Neural cell (in vitro differentiated cells): ENCODE results near the gene NSMCE1. TPM values are rescaled to one million over a fixed set of nuclear protein-coding genes. Genes with fewer than 3 reads are reported as not detected.

Experiments
- H2AFZ ChIP-seq: fragments of 200-600, 300-800 bp; sonication (generic), shearing (Covaris generic); 2 replicates; pipeline ENCODE4 v1.6.0; 2014; ENCODE audit warnings: low read depth, mild to moderate bottlenecking, antibody characterized with exemption, low read length, moderate library complexity
- H3F3A ChIP-seq: fragments of 200-600 bp; shearing (Covaris generic); 2 replicates; pipeline ENCODE4 v1.6.1; 2016; ENCODE audit warnings: mild to moderate bottlenecking, moderate library complexity, mixed read lengths, antibody characterized with exemption, low read length; ENCODE audit not compliant: insufficient read depth, poor library complexity, severe bottlenecking
- H3K27ac ChIP-seq: fragments of 200-600, 300-800 bp; sonication (generic), shearing (Covaris generic); 2 replicates; pipeline ENCODE4 v1.5.1; 2014; ENCODE audit warnings: mild to moderate bottlenecking, low read length, moderate library complexity
- H3K27me3 ChIP-seq: fragments of 300-800, 200-600 bp; sonication (generic), shearing (Covaris generic); 2 replicates; pipeline ENCODE4 v1.6.0; 2014; ENCODE audit warnings: mild to moderate bottlenecking, low read depth, low read length, moderate library complexity; ENCODE audit not compliant: insufficient read depth
- H3K36me3 ChIP-seq: fragments of 300-800, 200-600 bp; sonication (generic), shearing (Covaris generic); 2 replicates; pipeline ENCODE4 v1.5.1; 2014; ENCODE audit warnings: mild to moderate bottlenecking, antibody characterized with exemption, low read length, moderate library complexity; ENCODE audit not compliant: insufficient read depth
- H3K4me2 ChIP-seq: fragments of 300-800, 200-600 bp; sonication (generic), shearing (Covaris generic); 2 replicates; pipeline ENCODE4 v1.6.0; 2014; ENCODE audit warnings: mild to moderate bottlenecking, low read length
- H3K4me3 ChIP-seq: fragments of 300-800, 200-600 bp; sonication (generic), shearing (Covaris generic); 2 replicates; pipeline ENCODE4 v1.5.1; 2014; ENCODE audit warnings: mild to moderate bottlenecking, low read length, moderate library complexity
- H3K79me2 ChIP-seq: fragments of 200-600 bp; shearing (Covaris generic); replicated peaks from 2 replicates; pipeline ENCODE4 v1.6.0; 2014; ENCODE audit warnings: mild to moderate bottlenecking, low read length, moderate library complexity; ENCODE audit not compliant: insufficient read depth
- H3K9ac ChIP-seq: fragments of 300-800, 200-600 bp; sonication (generic), shearing (Covaris generic); 2 replicates; pipeline ENCODE4 v1.6.1; 2016; ENCODE audit warnings: mild to moderate bottlenecking, low read length, mixed read lengths
- H3K9me2 ChIP-seq: fragments of 200-600 bp; shearing (Covaris generic); 2 replicates; pipeline ENCODE4 v1.6.1; 2016; ENCODE audit warnings: mild to moderate bottlenecking, low read length, mixed read lengths; ENCODE audit not compliant: insufficient read depth
- H3K9me3 ChIP-seq: fragments of 200-600, 300-800 bp; sonication (generic), shearing (Covaris generic); 2 replicates; pipeline ENCODE4 v1.6.1; 2016; ENCODE audit warnings: mild to moderate bottlenecking, mixed run types, low read length, moderate library complexity, mixed read lengths
- H4K20me1 ChIP-seq: fragments of 200-600 bp; shearing (Covaris generic); 2 replicates; pipeline ENCODE4 v1.6.1; 2016; ENCODE audit warnings: mild to moderate bottlenecking, mixed run types; ENCODE audit not compliant: insufficient read depth
- CTCF ChIP-seq: fragments of 450-650 bp; IDR thresholded peaks from 2 replicates; pipeline ENCODE4 v1.5.1; 2014; ENCODE audit warnings: antibody characterized with exemption, mild to moderate bottlenecking, moderate library complexity; ENCODE audit not compliant: poor library complexity, severe bottlenecking
- EP300 ChIP-seq: fragments of 450-650 bp; conservative IDR thresholded peaks from 2 replicates; pipeline ENCODE4 v1.6.1; 2014; ENCODE audit warnings: antibody characterized with exemption, mild to moderate bottlenecking, moderate library complexity; ENCODE audit not compliant: poor library complexity, severe bottlenecking
- EZH2 ChIP-seq: fragments of 200-600, 300-800 bp; shearing (Covaris generic), sonication (generic); IDR thresholded peaks from 2 replicates; pipeline ENCODE4 v1.6.1; 2014; ENCODE audit warnings: antibody characterized with exemption, low read length, borderline replicate concordance, mild to moderate bottlenecking; ENCODE audit not compliant: insufficient read depth, poor library complexity, severe bottlenecking
- MXI1 ChIP-seq: fragments of 450-650 bp; conservative IDR thresholded peaks from 2 replicates; pipeline ENCODE4 v1.6.1; 2014; ENCODE audit warnings: antibody characterized with exemption, mild to moderate bottlenecking; ENCODE audit not compliant: poor library complexity, severe bottlenecking
- POLR2AphosphoS5 ChIP-seq: IDR thresholded peaks from 2 replicates; pipeline ENCODE4 v1.6.1; 2012
- RAD21 ChIP-seq: fragments of 450-650 bp; conservative IDR thresholded peaks from 2 replicates; pipeline ENCODE4 v1.6.1; 2014; ENCODE audit warnings: antibody characterized with exemption, mild to moderate bottlenecking, moderate library complexity
- SMC3 ChIP-seq: fragments of 450-650 bp; conservative IDR thresholded peaks from 2 replicates; pipeline ENCODE4 v1.6.1; 2014; ENCODE audit warnings: antibody characterized with exemption, mild to moderate bottlenecking, moderate library complexity; ENCODE audit not compliant: poor library complexity
- TAF1 ChIP-seq: IDR thresholded peaks from 2 replicates; pipeline ENCODE4 v1.6.1; 2012; ENCODE audit warnings: low read depth
- polyA plus RNA-seq: library from polyadenylated mRNA; depleted of rRNA; stranded (reverse); fragments of >200 nt; gene quantifications from 2 replicates; pipeline ENCODE4 v1.2.3, GENCODE V29; 2014
- TF ChIP-seq, protein P1 (sequence below): IDR thresholded peaks from 2 replicates; pipeline ENCODE4 v1.6.1; 2012; ENCODE audit warnings: borderline replicate concordance

Gene NSMCE1
- polyA plus RNA-seq, 1 donor from 2014 or later = 11.5 TPM

- H3K9me2 ChIP-seq = no peaks in the 10 kb centered on the region
- TF ChIP-seq CTCF (no peak), MXI1 (no peak), TAF1 (no peak), EP300 (no peak), RAD21 (no peak), EZH2 (no peak), SMC3 (no peak), POLR2AphosphoS5 (no peak)
- TF ChIP-seq, protein P1, sequence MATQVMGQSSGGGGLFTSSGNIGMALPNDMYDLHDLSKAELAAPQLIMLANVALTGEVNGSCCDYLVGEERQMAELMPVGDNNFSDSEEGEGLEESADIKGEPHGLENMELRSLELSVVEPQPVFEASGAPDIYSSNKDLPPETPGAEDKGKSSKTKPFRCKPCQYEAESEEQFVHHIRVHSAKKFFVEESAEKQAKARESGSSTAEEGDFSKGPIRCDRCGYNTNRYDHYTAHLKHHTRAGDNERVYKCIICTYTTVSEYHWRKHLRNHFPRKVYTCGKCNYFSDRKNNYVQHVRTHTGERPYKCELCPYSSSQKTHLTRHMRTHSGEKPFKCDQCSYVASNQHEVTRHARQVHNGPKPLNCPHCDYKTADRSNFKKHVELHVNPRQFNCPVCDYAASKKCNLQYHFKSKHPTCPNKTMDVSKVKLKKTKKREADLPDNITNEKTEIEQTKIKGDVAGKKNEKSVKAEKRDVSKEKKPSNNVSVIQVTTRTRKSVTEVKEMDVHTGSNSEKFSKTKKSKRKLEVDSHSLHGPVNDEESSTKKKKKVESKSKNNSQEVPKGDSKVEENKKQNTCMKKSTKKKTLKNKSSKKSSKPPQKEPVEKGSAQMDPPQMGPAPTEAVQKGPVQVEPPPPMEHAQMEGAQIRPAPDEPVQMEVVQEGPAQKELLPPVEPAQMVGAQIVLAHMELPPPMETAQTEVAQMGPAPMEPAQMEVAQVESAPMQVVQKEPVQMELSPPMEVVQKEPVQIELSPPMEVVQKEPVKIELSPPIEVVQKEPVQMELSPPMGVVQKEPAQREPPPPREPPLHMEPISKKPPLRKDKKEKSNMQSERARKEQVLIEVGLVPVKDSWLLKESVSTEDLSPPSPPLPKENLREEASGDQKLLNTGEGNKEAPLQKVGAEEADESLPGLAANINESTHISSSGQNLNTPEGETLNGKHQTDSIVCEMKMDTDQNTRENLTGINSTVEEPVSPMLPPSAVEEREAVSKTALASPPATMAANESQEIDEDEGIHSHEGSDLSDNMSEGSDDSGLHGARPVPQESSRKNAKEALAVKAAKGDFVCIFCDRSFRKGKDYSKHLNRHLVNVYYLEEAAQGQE = no peak
- H4K20me1 ChIP-seq = no peaks in the 10 kb centered on the region
- no peaks in the 10 kb centered on the region for H3K27me3 ChIP-seq
- no peaks in the 10 kb centered on the region for H3K79me2 ChIP-seq
- no peak overlapping the region for H3K4me2 ChIP-seq
- H3K27ac ChIP-seq = no peak overlapping the region
- no peak overlapping the region for H2AFZ ChIP-seq
- no peak overlapping the region for H3K4me3 ChIP-seq
- H3K9ac ChIP-seq = no peak overlapping the region
- H3K9me3 ChIP-seq = no peaks in the 10 kb centered on the region
- H3F3A ChIP-seq = no peaks in the 10 kb centered on the region
- H3K36me3 ChIP-seq = no peaks in the 10 kb centered on the region
Observed at GRCh38 chr16:27214084-27214961, 54.2 kb downstream of the NSMCE1 start.

DNA sequence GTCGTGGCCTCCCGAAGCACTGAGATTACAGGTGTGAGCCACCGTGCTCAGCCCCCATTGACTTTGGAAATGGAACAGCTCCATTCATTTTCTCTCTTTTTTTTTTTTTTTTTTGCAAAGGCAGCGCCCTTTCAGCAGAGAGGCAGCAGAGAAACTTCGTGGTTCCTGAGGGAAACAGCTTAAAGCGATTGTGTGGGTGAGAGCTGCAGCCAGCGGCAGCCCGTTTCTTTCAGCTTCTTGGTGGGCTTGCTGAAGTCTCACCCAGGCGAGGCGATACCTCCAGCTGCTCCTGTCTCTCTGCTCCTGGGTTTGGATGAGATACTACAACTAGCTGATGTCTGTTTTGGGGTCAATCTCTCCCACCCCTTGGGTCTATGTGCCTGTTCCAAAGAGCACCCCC lies 57.5 kb downstream of the NSMCE1 start:
- H3K27ac ChIP-seq = no peak overlapping the region
- no peaks in the 10 kb centered on the region for H3K79me2 ChIP-seq
- no peaks in the 10 kb centered on the region for H3K9me2 ChIP-seq
- H3K4me3 ChIP-seq = no peak overlapping the region
- H3F3A ChIP-seq = no peaks in the 10 kb centered on the region
- no peaks in the 10 kb centered on the region for H3K27me3 ChIP-seq
- H3K4me2 ChIP-seq = no peak overlapping the region
- H3K9ac ChIP-seq = no peak overlapping the region
- no peaks in the 10 kb centered on the region for H3K9me3 ChIP-seq
- TF ChIP-seq TAF1 (no peak), CTCF (no peak), EZH2 (no peak), POLR2AphosphoS5 (no peak), RAD21 (no peak), SMC3 (no peak), EP300 (no peak), MXI1 (no peak)
- TF ChIP-seq, protein P1 = no peak
- H4K20me1 ChIP-seq = no peaks in the 10 kb centered on the region
- no peaks in the 10 kb centered on the region for H3K36me3 ChIP-seq
- no peak overlapping the region for H2AFZ ChIP-seq
